ENCODE results near the gene COG3. TPM values are rescaled to one million over a fixed set of nuclear protein-coding genes. Genes with fewer than 3 reads are reported as not detected.

The COG3 gene
- polyA plus RNA-seq, 1 donor: 24.7 TPM

- Histone ChIP-seq H3K27me3 (ENCODE audit: control insufficient read depth, insufficient read depth, low read length) (no peaks in the 10 kb centered on the region), H3K4me1 (ENCODE audit: control insufficient read depth, insufficient read depth, low read length) (no peaks in the 10 kb centered on the region), H3K36me3 (ENCODE audit: control insufficient read depth, insufficient read depth, low read length) (peaks cover 57% of the 10 kb centered on the region), H3K4me3 (ENCODE audit: low read length) (no peak overlapping the region), H3K27ac (ENCODE audit: low read length) (no peak overlapping the region), H3K9me3 (ENCODE audit: control insufficient read depth, low read depth, low read length) (no peaks in the 10 kb centered on the region)
- WGBS (ENCODE audit: insufficient coverage, low lambda C conversion rate): 93% methylated on average over 1 of the region's 4 CpGs
- DNase-seq: no peak
Measured at GRCh38 chr13:45500492-45501174, 35.9 kb downstream of the COG3 start.

GRCh38 chr13:45501175-45501526, 36.4 kb downstream of the COG3 start:
- Histone ChIP-seq H3K27ac (ENCODE audit: low read length) (no peak overlapping the region), H3K9me3 (ENCODE audit: control insufficient read depth, low read depth, low read length) (no peaks in the 10 kb centered on the region), H3K27me3 (ENCODE audit: control insufficient read depth, insufficient read depth, low read length) (no peaks in the 10 kb centered on the region), H3K4me3 (ENCODE audit: low read length) (no peak overlapping the region), H3K36me3 (ENCODE audit: control insufficient read depth, insufficient read depth, low read length) (peaks cover 59% of the 10 kb centered on the region), H3K4me1 (ENCODE audit: control insufficient read depth, insufficient read depth, low read length) (no peaks in the 10 kb centered on the region)
- no peak for DNase-seq
- 60% methylated on average over 1 of the region's 1 CpG for WGBS (ENCODE audit: insufficient coverage, low lambda C conversion rate)

GRCh38 chr13:45503658-45504057, 38.9 kb downstream of the COG3 start:
- no peaks in the 10 kb centered on the region for H3K9me3 ChIP-seq (ENCODE audit: control insufficient read depth, low read depth, low read length)
- H3K4me1 ChIP-seq (ENCODE audit: control insufficient read depth, insufficient read depth, low read length): no peaks in the 10 kb centered on the region
- H3K36me3 ChIP-seq (ENCODE audit: control insufficient read depth, insufficient read depth, low read length): peaks cover 53% of the 10 kb centered on the region
- no peak overlapping the region for H3K4me3 ChIP-seq (ENCODE audit: low read length)
- no peaks in the 10 kb centered on the region for H3K27me3 ChIP-seq (ENCODE audit: control insufficient read depth, insufficient read depth, low read length)
- DNase-seq: peak in 1 of 2 donors; percentile 15
- no peak overlapping the region for H3K27ac ChIP-seq (ENCODE audit: low read length)

- Histone ChIP-seq H3K36me3 (ENCODE audit: control insufficient read depth, insufficient read depth, low read length) (peaks cover 58% of the 10 kb centered on the region), H3K9me3 (ENCODE audit: control insufficient read depth, low read depth, low read length) (no peaks in the 10 kb centered on the region), H3K4me1 (ENCODE audit: control insufficient read depth, insufficient read depth, low read length) (no peaks in the 10 kb centered on the region), H3K4me3 (ENCODE audit: low read length) (no peak overlapping the region), H3K27ac (ENCODE audit: low read length) (no peak overlapping the region), H3K27me3 (ENCODE audit: control insufficient read depth, insufficient read depth, low read length) (no peaks in the 10 kb centered on the region)
- no CpG with 5 or more reads among the region's 6 CpGs for WGBS (ENCODE audit: insufficient coverage, low lambda C conversion rate)
- DNase-seq: no peak
Measured at GRCh38 chr13:45506811-45507210, 42.1 kb downstream of the COG3 start.

- H3K27me3 ChIP-seq (ENCODE audit: control insufficient read depth, insufficient read depth, low read length): no peaks in the 10 kb centered on the region
- no peaks in the 10 kb centered on the region for H3K4me1 ChIP-seq (ENCODE audit: control insufficient read depth, insufficient read depth, low read length)
- no peaks in the 10 kb centered on the region for H3K9me3 ChIP-seq (ENCODE audit: control insufficient read depth, low read depth, low read length)
- peaks cover 62% of the 10 kb centered on the region for H3K36me3 ChIP-seq (ENCODE audit: control insufficient read depth, insufficient read depth, low read length)
- H3K27ac ChIP-seq (ENCODE audit: low read length): no peak overlapping the region
- no CpG with 5 or more reads among the region's 7 CpGs for WGBS (ENCODE audit: insufficient coverage, low lambda C conversion rate)
- H3K4me3 ChIP-seq (ENCODE audit: low read length): no peak overlapping the region
- DNase-seq: no peak
Measured at GRCh38 chr13:45508776-45509175, 44.0 kb downstream of the COG3 start.

GRCh38 chr13:45510672-45511071, 45.9 kb downstream of the COG3 start:
- WGBS (ENCODE audit: insufficient coverage, low lambda C conversion rate): 79% methylated on average over 3 of the region's 3 CpGs
- Histone ChIP-seq H3K27me3 (ENCODE audit: control insufficient read depth, insufficient read depth, low read length) (no peaks in the 10 kb centered on the region), H3K27ac (ENCODE audit: low read length) (no peak overlapping the region), H3K9me3 (ENCODE audit: control insufficient read depth, low read depth, low read length) (no peaks in the 10 kb centered on the region), H3K4me3 (ENCODE audit: low read length) (no peak overlapping the region), H3K4me1 (ENCODE audit: control insufficient read depth, insufficient read depth, low read length) (no peaks in the 10 kb centered on the region), H3K36me3 (ENCODE audit: control insufficient read depth, insufficient read depth, low read length) (peaks cover 57% of the 10 kb centered on the region)
- DNase-seq: no peak

GRCh38 chr13:45511310-45512097, 46.8 kb downstream of the COG3 start:
- peak; percentile 30 to 49 for DNase-seq
- no peak overlapping the region for H3K27ac ChIP-seq (ENCODE audit: low read length)
- 33% methylated on average over 1 of the region's 3 CpGs for WGBS (ENCODE audit: insufficient coverage, low lambda C conversion rate)

GRCh38 chr13:45512098-45512496, 47.4 kb downstream of the COG3 start:
- Histone ChIP-seq H3K27me3 (ENCODE audit: control insufficient read depth, insufficient read depth, low read length) (no peaks in the 10 kb centered on the region), H3K4me3 (ENCODE audit: low read length) (no peak overlapping the region), H3K9me3 (ENCODE audit: control insufficient read depth, low read depth, low read length) (no peaks in the 10 kb centered on the region), H3K4me1 (ENCODE audit: control insufficient read depth, insufficient read depth, low read length) (no peaks in the 10 kb centered on the region), H3K36me3 (ENCODE audit: control insufficient read depth, insufficient read depth, low read length) (peaks cover 54% of the 10 kb centered on the region), H3K27ac (ENCODE audit: low read length) (no peak overlapping the region)
- no CpG with 5 or more reads among the region's 1 CpG for WGBS (ENCODE audit: insufficient coverage, low lambda C conversion rate)
- DNase-seq: no peak

More at GRCh38 chr13:45511310-45512097, 46.8 kb downstream of the COG3 start:
- H3K9me3 ChIP-seq (ENCODE audit: control insufficient read depth, low read depth, low read length): no peaks in the 10 kb centered on the region
- no peaks in the 10 kb centered on the region for H3K27me3 ChIP-seq (ENCODE audit: control insufficient read depth, insufficient read depth, low read length)
- H3K36me3 ChIP-seq (ENCODE audit: control insufficient read depth, insufficient read depth, low read length): peaks cover 57% of the 10 kb centered on the region
- H3K4me3 ChIP-seq (ENCODE audit: low read length): no peak overlapping the region
- no peaks in the 10 kb centered on the region for H3K4me1 ChIP-seq (ENCODE audit: control insufficient read depth, insufficient read depth, low read length)

GRCh38 chr13:45516757-45517156, 52.0 kb downstream of the COG3 start:
- no peaks in the 10 kb centered on the region for H3K27me3 ChIP-seq (ENCODE audit: control insufficient read depth, insufficient read depth, low read length)
- H3K27ac ChIP-seq (ENCODE audit: low read length): no peak overlapping the region
- no peaks in the 10 kb centered on the region for H3K4me1 ChIP-seq (ENCODE audit: control insufficient read depth, insufficient read depth, low read length)
- no peak overlapping the region for H3K4me3 ChIP-seq (ENCODE audit: low read length)
- no peaks in the 10 kb centered on the region for H3K9me3 ChIP-seq (ENCODE audit: control insufficient read depth, low read depth, low read length)
- H3K36me3 ChIP-seq (ENCODE audit: control insufficient read depth, insufficient read depth, low read length): peaks cover 58% of the 10 kb centered on the region
- no CpG with 5 or more reads among the region's 2 CpGs for WGBS (ENCODE audit: insufficient coverage, low lambda C conversion rate)
- no peak for DNase-seq

- H3K36me3 ChIP-seq (ENCODE audit: control insufficient read depth, insufficient read depth, low read length): peaks cover 54% of the 10 kb centered on the region
- H3K4me1 ChIP-seq (ENCODE audit: control insufficient read depth, insufficient read depth, low read length): no peaks in the 10 kb centered on the region
- no peaks in the 10 kb centered on the region for H3K27me3 ChIP-seq (ENCODE audit: control insufficient read depth, insufficient read depth, low read length)
- no peak overlapping the region for H3K27ac ChIP-seq (ENCODE audit: low read length)
- H3K4me3 ChIP-seq (ENCODE audit: low read length): no peak overlapping the region
- WGBS (ENCODE audit: insufficient coverage, low lambda C conversion rate): no CpG with 5 or more reads among the region's 4 CpGs
- H3K9me3 ChIP-seq (ENCODE audit: control insufficient read depth, low read depth, low read length): no peaks in the 10 kb centered on the region
- DNase-seq: no peak
Measured at GRCh38 chr13:45518525-45519245, 53.9 kb downstream of the COG3 start.
